NCI-H146 (cell line): ENCODE results near the gene LIG4.

ENCODE experiments used
- DNase-seq: peaks from one replicate; lab custom pipeline; 2025; lab: John Stamatoyannopoulos, UW

The LIG4 gene

DNA sequence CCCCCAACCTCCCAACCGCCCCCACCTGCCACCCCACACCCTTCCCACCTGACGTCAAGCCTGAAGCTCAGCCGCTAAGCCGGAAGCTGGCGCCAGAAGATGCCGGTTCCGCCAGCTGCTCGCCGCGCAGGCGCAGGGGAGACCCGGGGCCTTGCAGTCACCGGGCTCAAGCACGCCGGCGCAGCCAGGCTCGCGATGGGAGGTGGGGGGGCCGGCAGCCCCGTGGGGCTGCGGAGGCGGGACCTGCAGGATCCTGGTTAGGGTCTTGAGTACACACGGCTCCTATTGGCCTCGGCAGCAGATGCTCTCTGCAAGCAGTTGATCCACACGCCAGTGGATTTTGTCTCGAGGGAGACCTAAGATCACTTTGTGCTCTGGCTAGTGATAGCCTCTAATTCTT lies at the start of gene LIG4:
LIG4 (minus strand) TSS at position 101 of the 400 bp plus-strand sequence. CDS start 4,268 bp downstream, outside the sequence.
- peak; percentile 97 for DNase-seq

DNA sequence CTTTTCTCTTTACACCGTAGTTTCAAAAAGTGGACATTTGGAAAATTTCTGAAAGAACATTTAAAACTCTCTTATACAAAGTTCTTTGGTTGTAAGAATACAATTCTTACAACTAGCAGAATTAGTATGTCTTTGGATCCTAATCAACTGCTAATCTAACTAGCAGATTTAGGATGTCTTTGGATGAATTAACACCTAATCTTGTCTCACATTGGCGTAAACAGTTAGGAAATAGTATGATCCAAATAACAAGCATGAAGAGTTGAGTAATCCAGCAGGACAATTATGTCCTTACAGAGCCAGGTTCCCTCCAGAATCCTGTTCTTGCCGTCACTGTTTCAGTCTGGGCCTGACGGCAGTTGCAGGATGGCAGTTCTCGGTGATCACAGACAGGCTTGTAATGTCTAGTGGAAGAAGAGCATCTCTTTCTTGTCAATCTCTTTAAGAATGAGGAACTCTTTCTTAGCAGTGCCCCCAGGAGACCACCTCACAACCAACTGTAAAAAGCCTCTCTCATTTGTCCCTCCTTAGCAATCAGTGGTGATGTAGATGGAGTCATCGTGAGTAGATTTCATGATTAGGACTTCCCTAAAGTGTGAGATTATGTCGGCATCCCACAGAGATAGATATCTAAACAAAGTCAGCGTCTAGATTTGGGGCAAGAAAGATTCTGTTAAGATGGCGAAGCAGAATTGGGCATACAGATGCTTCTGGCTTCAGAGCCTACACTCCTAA lies 48.5 kb upstream of the LIG4 start:
- DNase-seq, result no peak

DNA sequence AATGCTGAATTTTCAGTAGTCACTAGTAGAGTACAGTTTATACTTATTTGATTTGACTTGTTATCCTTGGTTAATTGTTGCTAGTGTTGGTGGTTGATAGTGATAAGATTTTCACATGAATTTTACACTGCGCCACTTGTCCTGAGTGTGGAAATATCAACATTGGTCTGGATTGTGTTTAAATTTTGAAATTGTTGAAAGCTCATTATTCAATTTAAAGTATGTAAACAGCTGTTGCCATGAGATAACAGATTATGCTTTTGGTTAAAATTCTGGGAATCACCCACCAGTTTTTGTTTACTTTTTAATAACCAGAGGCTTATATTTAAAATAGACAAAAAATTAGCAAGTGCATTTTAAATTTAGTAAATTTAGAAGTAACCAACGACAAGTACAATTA lies 41.9 kb upstream of the LIG4 start:
- no peak for DNase-seq

DNA sequence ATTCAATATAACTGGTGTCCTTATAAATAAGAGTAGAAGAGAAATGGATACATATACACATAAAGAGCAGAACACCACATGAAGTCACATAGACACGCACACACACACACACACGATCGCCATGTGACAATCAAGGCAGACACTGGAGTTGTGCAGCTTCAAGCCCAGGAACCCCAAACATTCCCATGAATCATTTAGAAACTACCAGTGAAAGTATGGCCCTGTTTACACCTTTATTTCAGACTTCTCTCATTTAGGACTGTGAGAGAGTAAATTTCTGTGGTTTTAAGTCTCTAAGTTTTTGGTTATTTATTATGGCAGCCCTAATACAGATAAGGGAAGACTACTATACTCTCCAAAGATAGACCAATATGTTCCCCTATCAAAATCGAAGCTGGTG lies 33.8 kb upstream of the LIG4 start:
- no peak for DNase-seq

DNA sequence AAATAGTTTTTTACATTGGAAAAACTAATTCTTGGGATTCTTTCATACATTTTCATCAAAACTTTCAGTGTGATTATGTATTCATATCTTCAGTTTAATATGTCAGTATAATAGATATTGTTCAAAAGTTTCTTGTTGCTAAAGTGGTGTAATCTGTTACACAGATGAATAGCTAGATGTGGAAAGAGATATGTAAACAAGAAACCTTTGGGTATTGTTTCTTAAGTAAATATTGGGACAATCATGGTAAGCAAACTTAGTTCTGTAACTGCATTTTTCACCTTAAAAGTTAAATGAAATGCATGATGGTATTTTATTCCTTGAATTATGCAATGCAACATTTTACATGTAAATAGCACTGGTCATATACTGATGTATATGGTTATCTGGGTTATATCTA lies 15.0 kb upstream of the LIG4 start:
- DNase-seq, result no peak

DNA sequence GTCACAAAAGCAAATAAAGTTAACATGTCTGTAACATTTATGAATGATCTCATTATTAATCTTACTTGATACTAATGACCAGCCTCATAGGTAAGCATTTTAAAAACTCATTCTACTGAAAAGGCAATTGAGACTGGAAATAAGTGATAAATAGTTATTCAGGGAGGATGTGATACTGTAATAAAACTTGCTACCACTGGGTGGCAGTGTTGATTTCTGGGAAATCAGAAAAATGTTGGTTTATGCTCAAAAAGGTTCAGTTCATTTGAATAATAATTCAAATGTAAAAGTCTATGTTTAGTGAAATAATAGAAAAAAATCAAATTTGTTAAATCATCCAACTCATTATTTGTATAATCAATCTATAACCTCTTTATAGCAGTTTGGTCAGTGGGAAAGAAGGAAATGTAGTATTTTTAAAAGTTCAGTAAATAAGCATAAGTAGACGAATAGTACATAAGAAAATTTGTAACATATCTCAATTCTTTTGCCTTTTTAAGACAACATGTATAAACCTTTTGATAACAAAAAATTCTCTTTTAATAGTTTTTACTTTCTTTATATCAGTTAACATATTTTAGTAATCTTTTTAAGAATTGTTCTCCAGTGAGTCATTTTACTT lies 12.4 kb upstream of the LIG4 start:
- DNase-seq, result peak; percentile 46

DNA sequence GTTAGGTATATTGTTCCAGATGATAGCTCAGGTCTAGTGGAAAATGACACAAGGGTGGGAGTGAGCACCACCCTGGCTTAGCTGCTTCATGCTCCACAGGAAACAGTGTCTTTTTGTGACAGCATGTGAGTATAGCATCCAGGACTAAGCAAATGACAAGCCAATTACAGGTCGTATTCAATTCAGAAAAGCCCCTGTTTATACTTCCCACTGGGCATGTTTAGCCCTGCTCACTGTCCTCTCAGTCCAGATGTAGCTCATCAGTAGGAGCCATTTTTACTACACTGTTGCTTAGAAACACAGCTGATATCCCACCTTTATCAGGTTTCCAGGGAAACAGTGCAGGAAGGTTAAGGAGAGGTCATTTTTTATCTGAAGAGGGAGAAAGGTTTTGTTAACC lies 10.8 kb upstream of the LIG4 start:
- peak; percentile 98 for DNase-seq

DNA sequence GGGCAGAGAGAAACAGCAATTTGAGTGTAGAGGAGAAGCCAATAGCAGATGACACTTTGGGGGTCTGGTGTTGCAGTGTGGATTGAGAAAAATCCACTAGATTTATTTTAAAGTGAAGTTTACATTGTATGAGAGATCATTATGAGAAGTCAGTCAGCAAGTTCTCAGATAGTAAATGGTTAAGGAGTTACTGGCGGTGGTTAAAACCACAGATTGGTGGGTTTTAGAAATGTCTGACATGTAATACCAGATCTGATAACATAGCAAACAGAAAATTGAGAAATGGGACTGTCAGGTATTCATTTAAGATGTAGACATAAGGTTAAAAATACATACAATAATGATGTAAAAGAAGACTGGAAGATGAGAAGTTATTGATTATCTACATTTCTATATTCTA lies 10.1 kb upstream of the LIG4 start:
- DNase-seq, result peak; percentile 22

DNA sequence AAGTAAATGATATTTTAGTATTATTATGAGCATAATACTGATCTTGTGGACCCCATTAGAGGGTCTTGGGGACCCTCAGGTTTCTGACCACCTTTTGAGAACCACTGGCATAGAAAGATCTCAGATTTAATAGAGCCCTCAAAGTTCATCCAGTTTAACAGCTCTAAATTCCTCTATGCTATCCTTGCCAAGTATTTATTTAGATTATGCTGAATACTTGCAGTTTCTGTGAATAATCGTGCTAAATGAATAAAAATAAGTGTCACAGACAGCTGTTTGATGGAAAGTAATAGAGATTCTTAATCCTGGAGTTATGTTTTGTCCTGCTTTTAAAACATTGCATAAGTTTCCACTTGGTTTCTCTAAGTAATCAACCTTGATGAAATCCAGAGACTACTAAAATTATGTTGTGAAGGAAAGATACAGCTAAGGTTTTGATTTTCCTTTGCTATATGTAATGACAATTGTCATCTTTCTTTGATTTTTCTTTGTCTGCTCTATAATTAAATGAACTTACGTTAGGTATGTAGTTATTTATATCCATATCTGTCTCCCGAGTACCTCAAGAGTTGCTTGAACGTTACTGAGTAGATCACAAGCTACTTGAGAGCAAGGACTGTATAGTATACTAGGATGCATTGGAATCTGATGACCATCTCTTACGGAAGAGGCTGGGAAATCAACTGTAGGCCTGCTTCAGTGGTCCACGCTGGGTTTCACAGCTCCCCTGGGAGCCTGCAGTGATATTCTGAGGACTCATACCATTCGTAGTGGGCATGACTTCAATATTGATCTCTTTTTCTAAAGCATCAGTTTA lies 8.6 kb upstream of the LIG4 start:
- no peak for DNase-seq

DNA sequence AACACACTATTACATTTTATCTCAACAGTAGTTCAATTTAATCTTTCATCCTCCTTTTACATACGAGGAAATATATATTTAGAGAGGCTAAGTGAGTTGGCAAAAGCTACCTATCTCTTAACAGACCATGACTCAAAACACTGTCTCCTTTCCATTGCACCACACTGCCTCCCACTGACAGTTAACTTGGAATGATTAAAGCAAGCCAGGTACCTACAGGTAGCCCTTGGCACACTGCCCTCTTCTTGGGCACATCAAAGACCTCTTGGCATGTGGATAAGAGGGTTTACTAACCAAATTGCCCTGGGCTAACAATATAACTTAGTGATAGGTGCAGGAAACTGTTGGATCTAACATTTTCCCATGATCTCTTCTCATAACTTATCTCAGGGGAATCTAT lies 4.7 kb upstream of the LIG4 start:
- DNase-seq, result peak; percentile 38

DNA sequence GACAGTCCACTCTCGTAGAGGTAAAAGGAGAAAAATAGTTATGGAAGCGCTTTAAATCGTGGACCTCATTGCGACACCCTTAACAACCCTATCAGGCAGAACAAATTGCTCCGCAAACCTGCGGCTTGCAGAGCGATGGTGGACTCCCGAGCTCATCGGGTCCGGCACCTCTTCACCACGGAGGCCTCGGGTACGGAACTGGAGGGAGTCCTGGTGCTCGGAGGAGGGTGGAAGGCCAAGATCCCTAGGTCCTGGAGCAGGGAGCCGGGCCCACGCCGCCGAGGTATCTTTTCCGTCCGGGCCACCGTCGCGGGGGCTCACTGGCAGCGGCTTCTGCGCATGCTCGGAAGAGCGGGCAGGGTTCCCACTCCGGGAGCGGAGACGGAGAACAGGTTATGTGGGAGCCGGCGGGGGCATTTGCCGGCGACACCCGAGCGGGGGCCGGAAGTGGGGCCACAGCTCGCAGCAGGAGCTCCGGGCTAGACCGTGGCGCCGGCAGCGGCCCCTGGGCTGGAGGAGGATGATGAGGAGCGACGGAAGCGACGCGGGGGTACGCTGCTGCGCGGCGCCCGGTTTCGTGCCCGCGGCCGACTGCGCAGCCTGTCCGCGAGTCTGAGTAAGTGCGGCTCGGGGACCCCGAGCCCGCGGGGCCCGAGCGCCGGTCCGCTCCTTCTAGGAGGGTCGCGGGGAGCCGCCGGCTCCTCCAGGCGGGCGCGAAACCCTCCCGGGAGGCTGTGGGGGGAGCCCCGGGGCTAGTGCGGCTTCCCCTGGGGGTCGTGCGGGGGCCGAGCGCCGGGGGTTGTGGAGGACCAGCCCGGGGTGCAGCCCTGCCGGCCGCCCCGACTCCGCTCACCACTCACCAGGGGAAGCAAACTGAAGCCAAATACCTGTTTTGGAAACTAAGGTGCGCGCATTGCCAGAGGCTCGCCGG lies 3.0 kb upstream of the LIG4 start, which contains the start of gene ABHD13:
ABHD13 (plus strand) TSS at position 349 of the 931 bp plus-strand sequence. CDS start 10,827 bp downstream, outside the sequence.
- DNase-seq, result peak; percentile 98

DNA sequence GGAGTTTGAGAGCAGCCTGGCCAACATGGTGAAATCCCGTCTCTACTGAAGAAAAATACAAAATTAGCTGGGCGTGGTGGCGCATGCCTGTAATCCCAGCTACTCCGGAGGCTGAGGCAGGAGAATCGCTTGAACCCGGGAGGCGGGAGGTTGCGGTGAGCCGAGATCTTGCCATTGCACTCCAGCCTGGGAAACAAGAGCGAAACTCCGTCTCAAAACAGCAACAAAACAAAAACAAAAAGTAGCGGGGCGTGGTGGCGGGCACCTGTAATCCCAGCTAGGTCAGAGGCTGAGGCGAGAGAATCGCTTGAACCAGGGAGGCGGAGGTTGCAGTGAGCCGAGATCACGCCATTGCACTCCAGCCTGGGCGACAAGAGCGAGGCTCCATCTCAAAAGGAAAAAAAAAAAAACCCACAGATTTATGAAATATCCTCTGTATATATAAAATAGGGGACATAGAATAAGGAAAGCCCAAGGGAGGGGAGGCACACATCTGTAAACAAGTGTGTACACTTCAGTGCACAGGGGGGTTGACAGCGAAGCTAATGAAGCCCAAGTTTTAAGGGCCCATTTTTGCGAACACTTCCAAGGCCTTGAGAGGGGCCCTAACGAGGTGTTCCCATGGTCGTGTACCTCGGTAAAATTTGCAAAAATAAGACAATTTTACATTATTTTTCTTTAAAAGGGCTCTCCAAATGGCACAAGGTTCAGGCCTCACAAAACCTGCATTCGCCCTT lies 2.1 kb upstream of the LIG4 start:
- peak; percentile 52 for DNase-seq

DNA sequence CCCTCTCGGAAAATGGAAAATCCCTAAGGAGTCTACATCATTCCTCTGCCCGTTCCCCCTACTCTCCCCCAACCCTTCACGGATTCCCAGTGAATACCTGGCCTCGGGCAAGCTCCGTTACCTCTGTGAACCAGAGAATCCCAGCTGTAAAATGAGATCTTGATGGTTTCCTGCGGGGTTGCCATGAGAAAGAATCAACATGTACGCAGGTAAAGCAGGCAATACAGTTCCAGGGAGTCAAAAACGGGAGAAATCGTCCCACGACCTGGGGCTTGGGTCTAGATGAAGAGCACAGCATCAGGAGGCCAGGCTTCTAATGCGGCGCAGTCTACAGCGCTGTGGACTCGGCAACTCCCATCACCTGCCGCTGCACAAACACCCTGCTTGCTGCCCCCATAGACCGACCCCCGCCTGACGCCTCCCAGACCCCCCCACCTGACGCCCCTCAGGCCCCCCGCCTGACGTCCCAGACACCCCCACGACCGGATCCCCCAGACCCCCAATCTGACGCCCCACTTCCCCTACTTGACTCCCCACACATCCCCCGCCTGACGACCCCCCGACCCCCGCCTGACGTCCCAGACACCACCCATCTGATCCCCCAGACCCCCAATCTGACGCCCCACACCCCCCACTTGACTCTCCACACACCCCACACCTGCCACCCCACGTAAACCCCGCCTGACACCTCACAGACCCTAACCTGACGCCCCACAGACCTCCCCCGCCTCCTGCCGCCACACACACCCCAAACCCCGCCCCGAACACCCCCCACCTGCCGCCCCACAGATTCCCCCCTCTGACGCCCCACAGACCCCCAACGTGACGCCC lies 680 bp downstream of the LIG4 start:
- peak; percentile 55 for DNase-seq

DNA sequence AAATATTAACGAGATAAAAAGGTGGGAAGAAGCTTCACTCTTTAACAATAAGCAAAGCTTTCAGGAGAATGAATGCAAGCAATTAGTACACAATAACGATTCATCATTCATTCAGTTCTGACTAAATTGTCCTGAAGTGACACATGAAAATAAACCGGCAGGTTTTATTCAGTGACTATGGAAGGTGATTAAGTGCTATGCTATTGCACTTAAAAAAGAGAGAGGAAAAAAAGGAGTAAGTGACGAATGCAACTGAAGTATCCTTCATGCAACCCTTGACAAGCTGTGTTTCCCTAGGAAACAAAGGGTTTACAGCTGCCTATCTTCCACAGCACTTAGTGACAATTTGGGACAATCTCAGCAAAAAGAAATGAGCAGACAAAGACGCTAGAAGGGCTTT lies 1.4 kb downstream of the LIG4 start:
- DNase-seq, result peak; percentile 31

DNA sequence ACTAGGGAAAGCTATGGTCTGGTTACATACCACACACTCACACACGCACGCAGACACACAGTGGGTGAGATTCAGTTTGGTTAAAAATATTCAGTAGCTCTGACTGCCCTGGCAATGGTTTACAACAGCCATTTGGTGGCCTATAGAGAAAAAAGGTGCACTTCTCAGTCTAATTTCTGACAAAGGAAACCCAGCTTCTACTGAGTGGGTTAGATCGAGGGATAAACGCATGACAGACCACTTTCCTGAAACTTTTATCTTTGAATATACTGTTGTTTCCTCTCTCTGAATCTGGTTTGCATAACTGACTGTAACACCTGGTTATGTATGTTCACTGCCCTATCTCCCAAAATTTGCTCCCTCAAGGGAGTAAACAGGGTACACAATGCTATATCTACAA lies 2.5 kb downstream of the LIG4 start:
- DNase-seq, result no peak

DNA sequence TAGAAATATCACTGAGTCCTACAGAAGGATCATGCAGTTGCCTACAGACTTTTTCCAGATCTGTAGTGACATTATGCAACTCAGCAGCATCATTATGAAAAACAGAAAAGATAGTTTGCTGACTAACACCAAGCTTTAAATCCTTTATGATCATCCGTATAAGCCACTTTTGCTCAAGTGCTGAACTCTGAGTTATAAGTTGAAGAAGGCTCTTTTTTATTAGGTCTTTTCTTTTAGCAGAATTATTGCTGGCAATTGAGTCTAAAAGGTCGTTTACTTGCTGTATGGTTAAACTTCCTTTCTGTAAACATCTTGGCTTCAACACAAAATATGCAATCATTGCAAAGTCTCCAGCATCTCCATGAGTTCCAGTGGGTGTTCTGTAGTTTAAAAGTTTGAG lies 4.8 kb downstream of the LIG4 start:
- no peak for DNase-seq

DNA sequence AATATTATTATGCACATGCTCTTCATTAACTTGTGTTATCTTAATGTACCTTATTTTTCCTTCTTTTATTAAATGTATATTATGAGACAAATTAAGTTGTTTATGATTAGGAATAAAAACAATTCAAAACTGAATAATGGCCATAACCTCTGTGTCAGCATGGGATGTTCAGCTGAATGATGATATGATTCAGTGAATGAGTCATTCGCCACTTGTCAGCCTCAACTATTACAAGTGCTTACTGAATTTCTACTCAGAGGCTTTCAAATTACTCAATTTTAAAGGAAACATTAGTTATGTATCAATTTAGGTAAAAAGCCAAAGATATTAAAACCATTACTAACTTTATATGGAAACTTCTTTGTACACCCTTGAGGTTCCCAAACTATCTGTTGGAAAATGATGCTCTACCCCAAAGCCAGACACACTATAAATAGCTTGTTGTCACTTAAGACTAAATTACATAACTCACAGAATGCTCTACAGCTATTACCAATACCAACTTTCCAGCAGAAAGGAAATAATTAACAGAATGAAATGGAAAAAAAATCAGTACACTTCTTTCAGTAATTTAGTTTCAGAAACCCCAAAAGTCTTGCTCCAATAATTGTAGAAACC lies 14.4 kb downstream of the LIG4 start:
- DNase-seq, result no peak

DNA sequence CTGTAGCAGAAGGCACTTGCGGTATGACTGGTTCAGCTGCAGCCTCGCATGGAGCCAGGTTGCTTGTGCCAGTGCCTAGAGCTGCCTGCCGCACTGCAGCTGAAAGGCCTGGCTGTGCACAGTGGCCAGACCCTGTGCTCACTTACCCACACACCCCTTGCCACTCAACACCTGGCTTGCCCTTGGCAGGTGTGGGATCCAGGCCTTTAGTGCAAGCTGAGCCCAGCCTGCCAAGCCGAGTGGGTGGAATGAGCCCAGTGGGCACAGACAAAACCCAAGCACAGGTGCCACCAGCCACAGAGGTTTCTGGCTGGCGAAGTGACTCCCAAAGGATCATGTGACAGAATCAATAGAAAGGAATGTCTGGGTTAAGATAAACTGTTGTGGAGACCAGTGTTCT lies 19.5 kb downstream of the LIG4 start:
- no peak for DNase-seq

DNA sequence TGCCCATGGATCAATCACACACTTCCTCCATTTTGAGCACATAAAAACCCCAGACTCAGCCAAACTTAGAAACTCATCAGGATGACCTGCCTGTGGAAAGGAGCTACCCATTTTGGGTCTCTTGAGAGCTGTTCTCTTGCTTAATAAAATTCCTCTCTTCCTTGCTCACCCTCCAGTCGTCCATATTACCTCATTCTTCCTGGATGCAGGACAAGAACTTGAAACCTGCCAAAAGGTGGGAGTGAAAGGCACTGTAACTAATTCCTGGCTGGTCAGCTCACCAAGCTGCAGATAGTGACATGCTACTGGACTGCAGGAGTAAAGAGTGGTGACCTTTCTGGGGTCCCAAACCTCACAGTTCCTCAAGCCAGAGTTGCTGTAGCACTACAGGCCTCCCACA lies 20.2 kb downstream of the LIG4 start:
- DNase-seq, result no peak
